HCT116 (cell line): Measurements from ENCODE around the gene FGD3.

ENCODE experiments used
- CEBPB ChIP-seq: IDR thresholded peaks from 2 replicates; pipeline ENCODE4 v1.6.1; 2012; ENCODE audit warnings: low read depth
- EGR1 ChIP-seq: IDR thresholded peaks from 2 replicates; pipeline ENCODE4 v1.6.1; 2012; ENCODE audit warnings: low read depth
- RAD21 ChIP-seq: IDR thresholded peaks from 2 replicates; pipeline ENCODE4 v1.6.1; 2012; ENCODE audit warnings: low read depth, mild to moderate bottlenecking
- YY1 ChIP-seq: IDR thresholded peaks from 2 replicates; pipeline ENCODE4 v1.6.1; 2011; ENCODE audit warnings: low read length, low read depth, moderate library complexity, mild to moderate bottlenecking; ENCODE audit not compliant: insufficient replicate concordance; ENCODE audit errors: extremely low read depth
- ZFX ChIP-seq: fragments of 450-650 bp; IDR thresholded peaks from 2 replicates; pipeline ENCODE4 v1.6.1; 2017
- TF ChIP-seq, protein P1 (sequence below), 3 experiments: fragments of 200-600 bp in 1 of 3; sonication (generic) in 1 of 3; IDR thresholded peaks in 2 of 3; conservative IDR thresholded peaks in 1 of 3; 2 replicates each; pipeline ENCODE4 v1.5.1; 2012 to 2017; ENCODE audit warnings: low read depth in 2 of 3, low read length in 2 of 3, antibody characterized with exemption in 1 of 3, borderline replicate concordance in 1 of 3, control low read depth in 1 of 3, mild to moderate bottlenecking in 1 of 3, mixed read lengths in 1 of 3, mixed run types in 1 of 3, moderate library complexity in 1 of 3; ENCODE audit not compliant: insufficient read depth in 1 of 3
- TF ChIP-seq, protein P2 (sequence below): IDR thresholded peaks from 2 replicates; pipeline ENCODE4 v1.6.1; 2011; ENCODE audit warnings: mild to moderate bottlenecking, low read length, moderate library complexity; ENCODE audit not compliant: insufficient replicate concordance; ENCODE audit errors: extremely low read depth

DNA sequence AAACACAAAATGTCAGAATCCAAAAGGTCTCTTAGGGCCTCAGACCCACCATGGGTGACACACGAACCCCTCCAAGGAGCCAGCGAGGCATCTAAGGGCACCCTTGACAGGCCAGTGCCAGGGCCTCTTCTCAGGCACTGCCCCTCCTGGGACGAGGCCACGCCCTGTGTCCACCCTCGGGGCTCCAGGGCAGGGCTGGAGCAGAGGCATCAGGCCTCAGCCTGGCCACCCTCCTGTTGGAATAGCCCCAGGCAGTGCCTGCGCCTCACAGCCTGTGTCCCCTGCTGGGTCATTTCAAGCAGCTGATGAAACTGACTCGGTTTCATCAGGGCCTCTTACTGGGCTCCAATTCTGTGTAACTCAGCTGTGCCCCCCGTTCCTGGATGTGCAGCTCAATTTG lies 78.4 kb downstream of the FGD3 start:
- TF ChIP-seq, protein P1, sequence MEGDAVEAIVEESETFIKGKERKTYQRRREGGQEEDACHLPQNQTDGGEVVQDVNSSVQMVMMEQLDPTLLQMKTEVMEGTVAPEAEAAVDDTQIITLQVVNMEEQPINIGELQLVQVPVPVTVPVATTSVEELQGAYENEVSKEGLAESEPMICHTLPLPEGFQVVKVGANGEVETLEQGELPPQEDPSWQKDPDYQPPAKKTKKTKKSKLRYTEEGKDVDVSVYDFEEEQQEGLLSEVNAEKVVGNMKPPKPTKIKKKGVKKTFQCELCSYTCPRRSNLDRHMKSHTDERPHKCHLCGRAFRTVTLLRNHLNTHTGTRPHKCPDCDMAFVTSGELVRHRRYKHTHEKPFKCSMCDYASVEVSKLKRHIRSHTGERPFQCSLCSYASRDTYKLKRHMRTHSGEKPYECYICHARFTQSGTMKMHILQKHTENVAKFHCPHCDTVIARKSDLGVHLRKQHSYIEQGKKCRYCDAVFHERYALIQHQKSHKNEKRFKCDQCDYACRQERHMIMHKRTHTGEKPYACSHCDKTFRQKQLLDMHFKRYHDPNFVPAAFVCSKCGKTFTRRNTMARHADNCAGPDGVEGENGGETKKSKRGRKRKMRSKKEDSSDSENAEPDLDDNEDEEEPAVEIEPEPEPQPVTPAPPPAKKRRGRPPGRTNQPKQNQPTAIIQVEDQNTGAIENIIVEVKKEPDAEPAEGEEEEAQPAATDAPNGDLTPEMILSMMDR (IDR thresholded peaks at IDR 0.05 in 2 of 3, conservative IDR thresholded peaks at IDR 0.05 in 1 of 3; ENCODE audit: borderline replicate concordance in 1 of 3, insufficient read depth in 1 of 3, low read depth in 2 of 3, low read length in 2 of 3), result no peak
- TF ChIP-seq RAD21, result no peak
- TF ChIP-seq ZFX, result no peak
- no peak for TF ChIP-seq CEBPB
- TF ChIP-seq, protein P2, sequence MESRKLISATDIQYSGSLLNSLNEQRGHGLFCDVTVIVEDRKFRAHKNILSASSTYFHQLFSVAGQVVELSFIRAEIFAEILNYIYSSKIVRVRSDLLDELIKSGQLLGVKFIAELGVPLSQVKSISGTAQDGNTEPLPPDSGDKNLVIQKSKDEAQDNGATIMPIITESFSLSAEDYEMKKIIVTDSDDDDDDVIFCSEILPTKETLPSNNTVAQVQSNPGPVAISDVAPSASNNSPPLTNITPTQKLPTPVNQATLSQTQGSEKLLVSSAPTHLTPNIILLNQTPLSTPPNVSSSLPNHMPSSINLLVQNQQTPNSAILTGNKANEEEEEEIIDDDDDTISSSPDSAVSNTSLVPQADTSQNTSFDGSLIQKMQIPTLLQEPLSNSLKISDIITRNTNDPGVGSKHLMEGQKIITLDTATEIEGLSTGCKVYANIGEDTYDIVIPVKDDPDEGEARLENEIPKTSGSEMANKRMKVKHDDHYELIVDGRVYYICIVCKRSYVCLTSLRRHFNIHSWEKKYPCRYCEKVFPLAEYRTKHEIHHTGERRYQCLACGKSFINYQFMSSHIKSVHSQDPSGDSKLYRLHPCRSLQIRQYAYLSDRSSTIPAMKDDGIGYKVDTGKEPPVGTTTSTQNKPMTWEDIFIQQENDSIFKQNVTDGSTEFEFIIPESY, result no peak
- TF ChIP-seq YY1, result no peak
- no peak for TF ChIP-seq EGR1
